Epithelial cell of esophagus (primary cell): ENCODE measurements around the gene PIK3R3.
A peak's percentile ranks its signal among the peaks of the same experiment; 100 is the strongest.

Experiments used
- DNase-seq: peaks from one replicate; pipeline ENCODE4 v3.0.0; 2010; ENCODE audit warnings: low read depth
- H3K4me3 ChIP-seq: 2 replicates; pipeline ENCODE4 v1.5.1; 2011; ENCODE audit warnings: mild to moderate bottlenecking, low read length, control low read depth
- TF ChIP-seq, protein P1 (sequence below): IDR thresholded peaks from 2 replicates; pipeline ENCODE4 v1.5.1; 2011; ENCODE audit warnings: low read depth, mild to moderate bottlenecking, low read length, control low read depth, inconsistent platforms; ENCODE audit not compliant: insufficient read depth; ENCODE audit errors: missing control alignments

Gene PIK3R3

DNA sequence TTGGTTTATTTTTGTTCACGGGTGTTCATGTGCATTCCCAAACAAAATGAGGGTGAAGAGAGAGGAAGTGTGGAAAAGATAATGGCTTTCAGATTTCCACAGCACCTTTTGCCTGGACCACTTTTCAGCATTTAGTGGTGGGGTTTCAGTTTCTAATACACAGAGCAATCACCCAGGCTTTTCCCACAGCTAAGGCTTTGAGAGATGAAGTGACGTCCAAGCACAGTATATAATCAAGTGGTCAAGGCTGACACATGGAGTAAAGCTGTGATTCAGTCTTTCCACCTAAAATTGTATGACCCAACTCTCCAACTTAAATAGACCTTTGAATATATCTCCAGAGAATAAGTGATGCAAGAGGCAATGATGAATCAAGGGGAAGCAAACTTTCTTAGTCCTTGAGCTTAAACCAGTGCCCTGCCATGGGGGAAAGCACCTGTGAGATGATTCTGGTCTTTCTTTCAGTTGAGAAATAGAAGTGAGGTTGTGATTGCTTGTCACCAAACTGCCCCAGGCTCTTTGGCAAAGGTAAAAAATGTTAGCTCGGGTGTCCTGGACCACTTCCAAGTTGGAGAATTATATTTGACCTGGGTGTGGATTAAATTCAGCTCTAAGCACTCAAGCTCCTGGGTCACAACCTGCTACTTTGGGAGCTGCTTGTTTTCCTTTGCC is 2.4 kb upstream of the PIK3R3 start:
- DNase-seq = peak; percentile 92
- H3K4me3 ChIP-seq = no peak overlapping the region
- TF ChIP-seq, protein P1, sequence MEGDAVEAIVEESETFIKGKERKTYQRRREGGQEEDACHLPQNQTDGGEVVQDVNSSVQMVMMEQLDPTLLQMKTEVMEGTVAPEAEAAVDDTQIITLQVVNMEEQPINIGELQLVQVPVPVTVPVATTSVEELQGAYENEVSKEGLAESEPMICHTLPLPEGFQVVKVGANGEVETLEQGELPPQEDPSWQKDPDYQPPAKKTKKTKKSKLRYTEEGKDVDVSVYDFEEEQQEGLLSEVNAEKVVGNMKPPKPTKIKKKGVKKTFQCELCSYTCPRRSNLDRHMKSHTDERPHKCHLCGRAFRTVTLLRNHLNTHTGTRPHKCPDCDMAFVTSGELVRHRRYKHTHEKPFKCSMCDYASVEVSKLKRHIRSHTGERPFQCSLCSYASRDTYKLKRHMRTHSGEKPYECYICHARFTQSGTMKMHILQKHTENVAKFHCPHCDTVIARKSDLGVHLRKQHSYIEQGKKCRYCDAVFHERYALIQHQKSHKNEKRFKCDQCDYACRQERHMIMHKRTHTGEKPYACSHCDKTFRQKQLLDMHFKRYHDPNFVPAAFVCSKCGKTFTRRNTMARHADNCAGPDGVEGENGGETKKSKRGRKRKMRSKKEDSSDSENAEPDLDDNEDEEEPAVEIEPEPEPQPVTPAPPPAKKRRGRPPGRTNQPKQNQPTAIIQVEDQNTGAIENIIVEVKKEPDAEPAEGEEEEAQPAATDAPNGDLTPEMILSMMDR = no peak

DNA sequence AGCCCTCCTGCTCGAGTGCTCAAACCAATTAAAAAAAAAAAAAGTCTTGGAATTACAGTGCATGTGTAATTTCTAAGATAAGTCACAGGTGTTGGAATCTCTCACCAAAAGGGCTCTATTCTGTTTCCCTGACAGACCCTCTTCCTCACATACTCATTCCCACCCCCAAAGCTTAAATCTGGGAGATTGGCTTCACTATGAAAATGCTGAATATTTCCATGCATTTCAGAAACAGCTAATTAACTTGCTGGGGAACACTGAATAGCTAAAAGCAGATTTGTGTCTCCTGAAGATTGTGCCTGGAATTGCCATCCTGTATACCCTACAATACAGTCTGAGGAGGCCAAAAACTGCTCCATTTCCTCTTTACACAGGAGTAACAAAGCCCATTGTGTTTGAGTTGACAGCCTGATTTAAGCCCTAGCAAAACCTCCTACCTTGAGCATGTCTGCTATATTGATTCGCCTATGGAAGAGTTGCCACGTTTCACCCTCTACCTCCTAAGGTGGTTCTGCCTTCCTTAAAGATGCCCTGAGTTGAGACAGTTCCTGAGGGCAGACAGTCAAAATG is 1.4 kb upstream of the PIK3R3 start:
- H3K4me3 ChIP-seq = peak overlapping the region; percentile 78
- TF ChIP-seq, protein P1 = no peak
- DNase-seq = no peak

DNA sequence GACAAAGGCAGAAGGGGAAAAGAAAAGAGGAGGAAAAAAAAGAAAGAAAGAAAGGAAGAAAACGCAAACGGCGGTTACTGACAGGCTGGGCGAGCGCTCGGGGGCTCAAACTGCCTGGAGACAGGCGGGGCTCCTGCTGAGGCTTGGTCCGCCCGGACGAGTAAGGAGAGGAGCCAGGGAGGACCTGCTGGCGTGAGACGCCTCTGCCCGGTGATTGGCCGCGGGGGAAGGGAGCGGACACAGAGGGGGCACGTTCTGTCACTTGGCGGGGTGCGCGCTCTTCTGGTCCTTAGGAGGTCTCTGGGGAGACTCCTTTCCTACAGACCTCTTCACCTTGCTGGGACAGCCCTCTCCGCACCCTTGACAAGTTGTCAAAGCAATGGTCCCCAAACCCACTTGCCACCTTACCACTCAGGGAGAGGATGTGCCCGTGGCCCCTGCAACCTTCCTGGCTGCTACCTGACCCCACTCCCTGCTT is 791 bp upstream of the PIK3R3 start:
- DNase-seq = no peak
- TF ChIP-seq, protein P1 = no peak
- H3K4me3 ChIP-seq = peak overlapping the region; percentile 78

DNA sequence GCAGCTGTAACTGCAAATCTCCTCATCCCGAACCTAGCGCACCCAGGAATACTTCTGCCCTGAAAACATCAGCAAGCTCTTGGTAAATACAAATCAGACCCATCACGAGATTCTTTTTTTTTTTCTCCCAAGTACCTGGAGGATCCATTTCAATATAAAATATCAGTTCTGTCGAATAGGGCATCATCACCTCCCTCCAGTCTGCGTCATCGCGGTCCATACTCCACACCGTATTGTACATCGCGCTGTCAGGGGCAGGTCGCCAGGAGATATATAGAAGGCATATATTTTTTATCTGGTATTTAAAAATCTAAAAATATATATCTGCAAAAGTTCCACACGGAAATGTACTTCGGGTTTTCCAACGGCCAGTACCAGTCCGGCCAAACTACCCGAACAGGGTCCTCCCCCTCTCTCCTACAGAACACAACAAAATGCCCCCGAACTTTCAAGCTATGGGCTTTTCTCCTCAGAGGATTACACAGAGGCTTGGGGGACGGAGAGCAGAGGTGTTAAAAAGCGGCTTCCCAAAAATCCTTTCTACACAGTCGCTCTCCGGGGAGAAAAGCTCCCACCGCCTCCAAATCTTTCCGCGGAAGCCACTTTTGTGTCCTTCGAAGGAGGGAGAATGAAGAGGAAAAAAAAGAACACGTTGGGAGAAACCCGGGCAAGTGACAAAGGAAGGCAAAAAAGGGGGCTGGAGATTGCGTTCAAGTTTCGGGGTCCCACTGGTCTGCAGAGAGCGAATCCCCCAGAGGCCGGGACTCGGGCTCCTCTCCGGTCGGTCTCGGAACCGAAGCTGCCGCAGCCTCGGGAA is 509 bp downstream of the PIK3R3 start:
- DNase-seq = peak; percentile 55

DNA sequence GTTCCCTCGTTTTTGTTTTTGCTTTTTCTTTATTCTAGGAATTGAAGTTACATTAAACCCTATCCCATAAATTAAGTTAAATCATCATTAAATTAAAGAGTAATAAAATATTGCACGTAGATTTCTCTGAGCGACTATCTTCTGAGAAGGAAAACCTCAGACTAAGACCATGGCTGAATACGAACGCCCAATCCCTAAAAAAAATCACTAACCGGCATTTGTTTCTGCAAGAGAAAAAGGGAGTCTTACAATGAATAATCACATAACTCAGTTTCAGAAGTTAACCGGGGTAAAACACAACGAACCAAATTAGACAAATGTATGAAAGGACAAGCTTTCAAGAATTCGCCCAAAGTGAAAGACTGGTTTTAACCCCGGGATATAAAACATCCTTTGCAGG is 1.3 kb downstream of the PIK3R3 start:
- peak overlapping the region; percentile 78 for H3K4me3 ChIP-seq
- DNase-seq = peak; percentile 10

More for the DNA sequence above, 509 bp downstream of the PIK3R3 start:
- peak overlapping the region; percentile 78 for H3K4me3 ChIP-seq
- TF ChIP-seq, protein P1 = no peak

DNA sequence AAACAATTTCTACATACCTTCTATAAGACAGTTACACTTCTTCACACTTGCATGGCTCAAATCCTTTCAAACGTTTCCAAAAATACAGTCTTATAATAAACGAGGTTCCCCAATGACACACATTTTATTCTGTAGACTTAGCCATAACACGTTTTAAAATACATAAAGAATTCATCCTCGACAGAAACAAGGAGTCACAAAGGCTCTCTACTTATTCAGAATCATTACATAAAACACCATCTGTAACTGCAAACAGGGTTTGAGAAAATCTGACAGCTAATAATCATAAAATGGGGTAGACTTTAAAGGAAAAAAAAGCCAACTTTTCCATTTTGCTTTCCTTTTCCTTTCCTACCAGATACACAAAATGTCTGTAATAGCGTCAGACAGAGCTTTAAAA is 1.8 kb downstream of the PIK3R3 start:
- no peak for DNase-seq
- TF ChIP-seq, protein P1 = no peak
- peak overlapping the region; percentile 78 for H3K4me3 ChIP-seq

More for the DNA sequence above, 1.3 kb downstream of the PIK3R3 start:
- TF ChIP-seq, protein P1 = no peak
